Hematopoietic multipotent progenitor cell (in vitro differentiated cells): ENCODE data around the gene TM4SF5. TPM values are rescaled to one million over a fixed set of nuclear protein-coding genes. Genes with fewer than 3 reads are reported as not detected.

Experiments used
- DNase-seq, 3 donors: peaks; one replicate each; pipeline ENCODE4 v3.0.0-alpha.2; 2011 to 2015; ENCODE audit warnings: low read depth in 2 of 3, low spot score in 2 of 3
- total RNA-seq: library from RNA; depleted of rRNA; stranded (reverse); fragments of >200 nt; gene quantifications from one replicate; pipeline ENCODE4 v1.2.3, GENCODE V29; 2012

The TM4SF5 gene
- total RNA-seq, 1 donor = not detected

GRCh38 chr17:4744999-4745969, 26.4 kb upstream of the TM4SF5 start:
- DNase-seq = no peak

GRCh38 chr17:4747847-4748246, 23.8 kb upstream of the TM4SF5 start:
- DNase-seq = peak in 2 of 3 donors; percentile 64 to 79

- peak in 1 of 3 donors; percentile 25 for DNase-seq
Observed at GRCh38 chr17:4748686-4749085, 23.0 kb upstream of the TM4SF5 start.

GRCh38 chr17:4750606-4751005, 21.1 kb upstream of the TM4SF5 start:
- no peak for DNase-seq

- no peak for DNase-seq
Observed at GRCh38 chr17:4751932-4752331, 19.8 kb upstream of the TM4SF5 start.

- DNase-seq = no peak
Observed at GRCh38 chr17:4753392-4753791, 18.3 kb upstream of the TM4SF5 start.

GRCh38 chr17:4759776-4760236, 11.9 kb upstream of the TM4SF5 start:
- no peak for DNase-seq

GRCh38 chr17:4764595-4764994, 7.1 kb upstream of the TM4SF5 start:
- DNase-seq = peak in 1 of 3 donors; percentile 21

GRCh38 chr17:4766201-4766600, 5.5 kb upstream of the TM4SF5 start:
- DNase-seq = peak in 1 of 3 donors; percentile 70

- no peak for DNase-seq
Observed at GRCh38 chr17:4766723-4767122, 5.0 kb upstream of the TM4SF5 start.

GRCh38 chr17:4768298-4768697, 3.4 kb upstream of the TM4SF5 start:
- DNase-seq = no peak

GRCh38 chr17:4769628-4770027, 2.1 kb upstream of the TM4SF5 start:
- DNase-seq = no peak

GRCh38 chr17:4772235-4772613, 538 bp downstream of the TM4SF5 start:
- no peak for DNase-seq

GRCh38 chr17:4777969-4778760, 6.5 kb downstream of the TM4SF5 start:
- DNase-seq = no peak

- DNase-seq = no peak
Observed at GRCh38 chr17:4780325-4780955, 8.8 kb downstream of the TM4SF5 start.

- no peak for DNase-seq
Observed at GRCh38 chr17:4782652-4783051, 11.0 kb downstream of the TM4SF5 start.

- no peak for DNase-seq
Observed at GRCh38 chr17:4785311-4786105, 13.8 kb downstream of the TM4SF5 start.

GRCh38 chr17:4786106-4786511, 14.4 kb downstream of the TM4SF5 start, which contains the start of gene VMO1:
TSS of gene VMO1 (minus strand) at chr17:4786364. CDS start at chr17:4786352, 12 bp downstream.
- DNase-seq = peak in 1 of 3 donors; percentile 46

- no peak for DNase-seq
Observed at GRCh38 chr17:4786516-4786915, 14.8 kb downstream of the TM4SF5 start.
